WTC11 (cell line): Measurements from ENCODE around the gene GJA1. TPM values are rescaled to one million over a fixed set of nuclear protein-coding genes. Genes with fewer than 3 reads are reported as not detected.

Experiments
- ATAC-seq: fragments of 200-7000 bp; cut with Tn5 transposase; 2 replicates; pipeline ENCODE4 v1.10.0; 2021; ENCODE audit warnings: mild to moderate bottlenecking, moderate library complexity
- CTCF ChIA-PET: fragments of 300-600 bp; sonication (Branson Sonifier 250); formaldehyde crosslinking; loops from one replicate; lab custom pipeline; 2021; ENCODE audit warnings: antibody characterized with exemption; lab: Charles Lee
- POLR2A ChIA-PET: fragments of 350-600 bp; sonication (Branson Sonifier 250); formaldehyde crosslinking; loops from one replicate; lab custom pipeline; 2021; ENCODE audit warnings: antibody characterized with exemption; lab: Charles Lee
- DNase-seq: peaks from one replicate; pipeline ENCODE4 v3.0.0; 2021; ENCODE audit warnings: low spot score
- H3K27ac Mint-ChIP-seq: 2 replicates; pipeline ENCODE4 v1.8.0; 2021; ENCODE audit warnings: mixed read lengths
- H3K27me3 Mint-ChIP-seq: 2 replicates; pipeline ENCODE4 v1.8.0; 2021; ENCODE audit warnings: low read depth, mild to moderate bottlenecking, moderate library complexity, mixed read lengths
- H3K36me3 Mint-ChIP-seq: 2 replicates; pipeline ENCODE4 v1.8.0; 2021; ENCODE audit warnings: mixed read lengths
- H3K4me1 Mint-ChIP-seq: 2 replicates; pipeline ENCODE4 v1.8.0; 2022; ENCODE audit warnings: mixed read lengths
- H3K4me3 Mint-ChIP-seq: 2 replicates; pipeline ENCODE4 v1.8.0; 2021; ENCODE audit warnings: mild to moderate bottlenecking, moderate library complexity, mixed read lengths
- H3K9me3 Mint-ChIP-seq: 2 replicates; pipeline ENCODE4 v1.8.0; 2021; ENCODE audit warnings: mixed read lengths
- ATF2 ChIP-seq: sonication (generic); formaldehyde crosslinking; IDR thresholded peaks from 2 replicates; pipeline ENCODE4 v1.8.1; 2022; ENCODE audit warnings: low read depth, missing genetic modification reagents, borderline replicate concordance
- ATF6 ChIP-seq: sonication (generic); formaldehyde crosslinking; IDR thresholded peaks from 2 replicates; pipeline ENCODE4 v1.8.1; 2023; ENCODE audit warnings: mild to moderate bottlenecking, missing genetic modification reagents
- ELF4 ChIP-seq: sonication (generic); formaldehyde crosslinking; IDR thresholded peaks from 2 replicates; pipeline ENCODE4 v1.8.1; 2022; ENCODE audit warnings: low read depth, mild to moderate bottlenecking, moderate library complexity, missing genetic modification reagents
- ESRRA ChIP-seq: sonication (generic); formaldehyde crosslinking; IDR thresholded peaks from 2 replicates; pipeline ENCODE4 v1.8.1; 2022; ENCODE audit warnings: mild to moderate bottlenecking, missing genetic modification reagents, borderline replicate concordance
- FOXP1 ChIP-seq: sonication (generic); formaldehyde crosslinking; IDR thresholded peaks from 2 replicates; pipeline ENCODE4 v1.8.0; 2022; ENCODE audit warnings: missing genetic modification reagents, mild to moderate bottlenecking, moderate library complexity, borderline replicate concordance
- GABPB1 ChIP-seq: sonication (generic); formaldehyde crosslinking; IDR thresholded peaks from 2 replicates; pipeline ENCODE4 v1.8.1; 2023; ENCODE audit warnings: mild to moderate bottlenecking, missing genetic modification reagents
- GRHL2 ChIP-seq: fragments of 250-450 bp; sonication (Bioruptor Pico); IDR thresholded peaks from 2 replicates; pipeline ENCODE4 v1.8.0; 2022; ENCODE audit warnings: mild to moderate bottlenecking, moderate library complexity; ENCODE audit not compliant: insufficient replicate concordance, severe bottlenecking
- JUN ChIP-seq: sonication (generic); formaldehyde crosslinking; IDR thresholded peaks from 2 replicates; pipeline ENCODE4 v1.8.0; 2023; ENCODE audit warnings: mild to moderate bottlenecking, missing genetic modification reagents
- MXD4 ChIP-seq: fragments of 250-450 bp; sonication (Bioruptor Pico); IDR thresholded peaks from 2 replicates; pipeline ENCODE4 v1.8.0; 2021; ENCODE audit warnings: mild to moderate bottlenecking, moderate library complexity, borderline replicate concordance
- NR1H2 ChIP-seq: sonication (generic); formaldehyde crosslinking; IDR thresholded peaks from 2 replicates; pipeline ENCODE4 v1.9.0; 2021; ENCODE audit warnings: mild to moderate bottlenecking, moderate library complexity, missing genetic modification reagents
- RELA ChIP-seq: sonication (generic); formaldehyde crosslinking; IDR thresholded peaks from 2 replicates; pipeline ENCODE4 v1.8.1; 2022; ENCODE audit warnings: missing genetic modification reagents, mild to moderate bottlenecking, borderline replicate concordance
- RORB ChIP-seq: fragments of 250-450 bp; sonication (Bioruptor Pico); IDR thresholded peaks from 2 replicates; pipeline ENCODE4 v1.9.0; 2021; ENCODE audit warnings: mild to moderate bottlenecking
- SMAD3 ChIP-seq: sonication (generic); formaldehyde crosslinking; IDR thresholded peaks from 2 replicates; pipeline ENCODE4 v1.8.0; 2022; ENCODE audit warnings: missing genetic modification reagents, mild to moderate bottlenecking, borderline replicate concordance
- TCF7 ChIP-seq: sonication (generic); formaldehyde crosslinking; IDR thresholded peaks from 2 replicates; pipeline ENCODE4 v1.8.0; 2022; ENCODE audit warnings: mild to moderate bottlenecking, low read depth, missing genetic modification reagents, moderate library complexity
- ZNF138 ChIP-seq: sonication (generic); formaldehyde crosslinking; conservative IDR thresholded peaks from 2 replicates; pipeline ENCODE4 v1.8.1; 2022; ENCODE audit warnings: mild to moderate bottlenecking, moderate library complexity, missing genetic modification reagents
- ZNF232 ChIP-seq: sonication (generic); formaldehyde crosslinking; IDR thresholded peaks from 2 replicates; pipeline ENCODE4 v1.8.0; 2022; ENCODE audit warnings: mild to moderate bottlenecking, missing genetic modification reagents
- ZNF396 ChIP-seq: fragments of 250-450 bp; sonication (Bioruptor Pico); IDR thresholded peaks from 2 replicates; pipeline ENCODE4 v1.8.0; 2021; ENCODE audit warnings: mild to moderate bottlenecking, moderate library complexity, borderline replicate concordance
- ZNF423 ChIP-seq: fragments of 250-450 bp; sonication (Bioruptor Pico); IDR thresholded peaks from 2 replicates; pipeline ENCODE4 v2.1.2; 2022; ENCODE audit warnings: mild to moderate bottlenecking, moderate library complexity
- total RNA-seq: library from RNA; stranded (reverse); gene quantifications from 3 replicates; pipeline ENCODE4 v1.2.3, GENCODE V29; 2021
- TF ChIP-seq, protein P1 (sequence below): sonication (generic); formaldehyde crosslinking; IDR thresholded peaks from 2 replicates; pipeline ENCODE4 v1.8.0; 2022; ENCODE audit warnings: missing genetic modification reagents
- TF ChIP-seq, protein P2 (sequence below): sonication (generic); formaldehyde crosslinking; IDR thresholded peaks from 2 replicates; pipeline ENCODE4 v1.8.1; 2023; ENCODE audit warnings: mild to moderate bottlenecking, missing genetic modification reagents, moderate library complexity
- TF ChIP-seq, protein P3 (sequence below): fragments of 200-600 bp; IDR thresholded peaks from 2 replicates; pipeline ENCODE4 v1.8.0; 2022; ENCODE audit warnings: antibody characterized with exemption
- TF ChIP-seq, protein P4 (sequence below): sonication (generic); formaldehyde crosslinking; conservative IDR thresholded peaks from 2 replicates; pipeline ENCODE4 v1.8.1; 2023; ENCODE audit warnings: mild to moderate bottlenecking, low read depth, missing genetic modification reagents, moderate library complexity
- TF ChIP-seq, protein P5 (sequence below): sonication (generic); formaldehyde crosslinking; IDR thresholded peaks from 2 replicates; pipeline ENCODE4 v1.8.0; 2022; ENCODE audit warnings: mild to moderate bottlenecking, missing genetic modification reagents

The GJA1 gene
- total RNA-seq, 1 experiment from 2014 or later, result 546 TPM

GRCh38 chr6:121405306-121405705 is 30.1 kb upstream of the GJA1 start:
- ChIA-PET POLR2A (no interaction called here), CTCF (interaction anchor here (1.1 to 2.2 kb wide), 2 partner anchors 86 to 99 kb away, joined by 3 to 5 read pairs; no protein-coding TSS in a partner anchor)
- H3K4me1 Mint-ChIP-seq, result peaks cover 18% of the 10 kb centered on the region
- TF ChIP-seq ZNF138 (CRISPR knock-in tag) (no peak), ZNF423 (no peak), FOXP1 (CRISPR knock-in tag) (no peak), ATF6 (CRISPR knock-in tag) (no peak), MXD4 (CRISPR knock-in tag) (no peak), ELF4 (no peak), ATF2 (no peak), SMAD3 (CRISPR knock-in tag) (no peak), TCF7 (CRISPR knock-in tag) (no peak)
- TF ChIP-seq, protein P1, sequence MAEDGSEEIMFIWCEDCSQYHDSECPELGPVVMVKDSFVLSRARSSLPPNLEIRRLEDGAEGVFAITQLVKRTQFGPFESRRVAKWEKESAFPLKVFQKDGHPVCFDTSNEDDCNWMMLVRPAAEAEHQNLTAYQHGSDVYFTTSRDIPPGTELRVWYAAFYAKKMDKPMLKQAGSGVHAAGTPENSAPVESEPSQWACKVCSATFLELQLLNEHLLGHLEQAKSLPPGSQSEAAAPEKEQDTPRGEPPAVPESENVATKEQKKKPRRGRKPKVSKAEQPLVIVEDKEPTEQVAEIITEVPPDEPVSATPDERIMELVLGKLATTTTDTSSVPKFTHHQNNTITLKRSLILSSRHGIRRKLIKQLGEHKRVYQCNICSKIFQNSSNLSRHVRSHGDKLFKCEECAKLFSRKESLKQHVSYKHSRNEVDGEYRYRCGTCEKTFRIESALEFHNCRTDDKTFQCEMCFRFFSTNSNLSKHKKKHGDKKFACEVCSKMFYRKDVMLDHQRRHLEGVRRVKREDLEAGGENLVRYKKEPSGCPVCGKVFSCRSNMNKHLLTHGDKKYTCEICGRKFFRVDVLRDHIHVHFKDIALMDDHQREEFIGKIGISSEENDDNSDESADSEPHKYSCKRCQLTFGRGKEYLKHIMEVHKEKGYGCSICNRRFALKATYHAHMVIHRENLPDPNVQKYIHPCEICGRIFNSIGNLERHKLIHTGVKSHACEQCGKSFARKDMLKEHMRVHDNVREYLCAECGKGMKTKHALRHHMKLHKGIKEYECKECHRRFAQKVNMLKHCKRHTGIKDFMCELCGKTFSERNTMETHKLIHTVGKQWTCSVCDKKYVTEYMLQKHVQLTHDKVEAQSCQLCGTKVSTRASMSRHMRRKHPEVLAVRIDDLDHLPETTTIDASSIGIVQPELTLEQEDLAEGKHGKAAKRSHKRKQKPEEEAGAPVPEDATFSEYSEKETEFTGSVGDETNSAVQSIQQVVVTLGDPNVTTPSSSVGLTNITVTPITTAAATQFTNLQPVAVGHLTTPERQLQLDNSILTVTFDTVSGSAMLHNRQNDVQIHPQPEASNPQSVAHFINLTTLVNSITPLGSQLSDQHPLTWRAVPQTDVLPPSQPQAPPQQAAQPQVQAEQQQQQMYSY (CRISPR knock-in tag), result no peak
- H3K36me3 Mint-ChIP-seq, result no peaks in the 10 kb centered on the region
- H3K9me3 Mint-ChIP-seq, result no peaks in the 10 kb centered on the region
- no peak overlapping the region for H3K4me3 Mint-ChIP-seq
- DNase-seq, result no peak
- no peak for ATAC-seq
- H3K27ac Mint-ChIP-seq, result no peak overlapping the region
- H3K27me3 Mint-ChIP-seq, result no peaks in the 10 kb centered on the region

- no peak overlapping the region for H3K4me3 Mint-ChIP-seq
- H3K27ac Mint-ChIP-seq, result no peak overlapping the region
- no peak for ATAC-seq
- no peaks in the 10 kb centered on the region for H3K9me3 Mint-ChIP-seq
- ChIA-PET POLR2A (no interaction called here), CTCF (no interaction called here)
- TF ChIP-seq NR1H2, result no peak
- no peak for TF ChIP-seq GABPB1 (CRISPR knock-in tag)
- TF ChIP-seq ESRRA (CRISPR knock-in tag), result no peak
- TF ChIP-seq, protein P2, sequence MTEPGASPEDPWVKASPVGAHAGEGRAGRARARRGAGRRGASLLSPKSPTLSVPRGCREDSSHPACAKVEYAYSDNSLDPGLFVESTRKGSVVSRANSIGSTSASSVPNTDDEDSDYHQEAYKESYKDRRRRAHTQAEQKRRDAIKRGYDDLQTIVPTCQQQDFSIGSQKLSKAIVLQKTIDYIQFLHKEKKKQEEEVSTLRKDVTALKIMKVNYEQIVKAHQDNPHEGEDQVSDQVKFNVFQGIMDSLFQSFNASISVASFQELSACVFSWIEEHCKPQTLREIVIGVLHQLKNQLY, result no peak
- TF ChIP-seq GRHL2 (CRISPR knock-in tag), result no peak
- TF ChIP-seq JUN (CRISPR knock-in tag), result no peak
- TF ChIP-seq RORB (CRISPR knock-in tag), result no peak
- no peak for TF ChIP-seq ZNF396
- TF ChIP-seq, protein P3, sequence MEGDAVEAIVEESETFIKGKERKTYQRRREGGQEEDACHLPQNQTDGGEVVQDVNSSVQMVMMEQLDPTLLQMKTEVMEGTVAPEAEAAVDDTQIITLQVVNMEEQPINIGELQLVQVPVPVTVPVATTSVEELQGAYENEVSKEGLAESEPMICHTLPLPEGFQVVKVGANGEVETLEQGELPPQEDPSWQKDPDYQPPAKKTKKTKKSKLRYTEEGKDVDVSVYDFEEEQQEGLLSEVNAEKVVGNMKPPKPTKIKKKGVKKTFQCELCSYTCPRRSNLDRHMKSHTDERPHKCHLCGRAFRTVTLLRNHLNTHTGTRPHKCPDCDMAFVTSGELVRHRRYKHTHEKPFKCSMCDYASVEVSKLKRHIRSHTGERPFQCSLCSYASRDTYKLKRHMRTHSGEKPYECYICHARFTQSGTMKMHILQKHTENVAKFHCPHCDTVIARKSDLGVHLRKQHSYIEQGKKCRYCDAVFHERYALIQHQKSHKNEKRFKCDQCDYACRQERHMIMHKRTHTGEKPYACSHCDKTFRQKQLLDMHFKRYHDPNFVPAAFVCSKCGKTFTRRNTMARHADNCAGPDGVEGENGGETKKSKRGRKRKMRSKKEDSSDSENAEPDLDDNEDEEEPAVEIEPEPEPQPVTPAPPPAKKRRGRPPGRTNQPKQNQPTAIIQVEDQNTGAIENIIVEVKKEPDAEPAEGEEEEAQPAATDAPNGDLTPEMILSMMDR, result no peak
- TF ChIP-seq, protein P4, sequence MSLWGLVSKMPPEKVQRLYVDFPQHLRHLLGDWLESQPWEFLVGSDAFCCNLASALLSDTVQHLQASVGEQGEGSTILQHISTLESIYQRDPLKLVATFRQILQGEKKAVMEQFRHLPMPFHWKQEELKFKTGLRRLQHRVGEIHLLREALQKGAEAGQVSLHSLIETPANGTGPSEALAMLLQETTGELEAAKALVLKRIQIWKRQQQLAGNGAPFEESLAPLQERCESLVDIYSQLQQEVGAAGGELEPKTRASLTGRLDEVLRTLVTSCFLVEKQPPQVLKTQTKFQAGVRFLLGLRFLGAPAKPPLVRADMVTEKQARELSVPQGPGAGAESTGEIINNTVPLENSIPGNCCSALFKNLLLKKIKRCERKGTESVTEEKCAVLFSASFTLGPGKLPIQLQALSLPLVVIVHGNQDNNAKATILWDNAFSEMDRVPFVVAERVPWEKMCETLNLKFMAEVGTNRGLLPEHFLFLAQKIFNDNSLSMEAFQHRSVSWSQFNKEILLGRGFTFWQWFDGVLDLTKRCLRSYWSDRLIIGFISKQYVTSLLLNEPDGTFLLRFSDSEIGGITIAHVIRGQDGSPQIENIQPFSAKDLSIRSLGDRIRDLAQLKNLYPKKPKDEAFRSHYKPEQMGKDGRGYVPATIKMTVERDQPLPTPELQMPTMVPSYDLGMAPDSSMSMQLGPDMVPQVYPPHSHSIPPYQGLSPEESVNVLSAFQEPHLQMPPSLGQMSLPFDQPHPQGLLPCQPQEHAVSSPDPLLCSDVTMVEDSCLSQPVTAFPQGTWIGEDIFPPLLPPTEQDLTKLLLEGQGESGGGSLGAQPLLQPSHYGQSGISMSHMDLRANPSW (CRISPR knock-in tag), result no peak
- TF ChIP-seq, protein P5, sequence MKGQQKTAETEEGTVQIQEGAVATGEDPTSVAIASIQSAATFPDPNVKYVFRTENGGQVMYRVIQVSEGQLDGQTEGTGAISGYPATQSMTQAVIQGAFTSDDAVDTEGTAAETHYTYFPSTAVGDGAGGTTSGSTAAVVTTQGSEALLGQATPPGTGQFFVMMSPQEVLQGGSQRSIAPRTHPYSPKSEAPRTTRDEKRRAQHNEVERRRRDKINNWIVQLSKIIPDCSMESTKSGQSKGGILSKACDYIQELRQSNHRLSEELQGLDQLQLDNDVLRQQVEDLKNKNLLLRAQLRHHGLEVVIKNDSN (CRISPR knock-in tag), result no peak
- TF ChIP-seq RELA (CRISPR knock-in tag), result no peak
- no peak for TF ChIP-seq ZNF232
- no peak for TF ChIP-seq MXD4 (CRISPR knock-in tag)
- DNase-seq, result no peak
- H3K36me3 Mint-ChIP-seq, result no peaks in the 10 kb centered on the region
- H3K27me3 Mint-ChIP-seq, result no peaks in the 10 kb centered on the region; the same call in 1 of the 2 replicates
- peaks cover 18% of the 10 kb centered on the region for H3K4me1 Mint-ChIP-seq
These were observed 27.1 kb upstream of the GJA1 start for GRCh38 chr6:121408321-121408720.
